Bronchial epithelial cell (primary cell): ENCODE data around the gene ADAMTS2. TPM values are rescaled to one million over a fixed set of nuclear protein-coding genes. Genes with fewer than 3 reads are reported as not detected.

Source experiments
- DNase-seq: peaks from one replicate; pipeline ENCODE4 v3.0.0-alpha.2; 2010; ENCODE audit warnings: low read depth
- FAIRE-seq: peaks from 2 replicates; lab custom pipeline; 2011; peaks lifted over from hg19 to GRCh38; lab: Jason Lieb, UNC
- H3K27me3 ChIP-seq: 2 replicates; pipeline ENCODE4 v1.5.1; 2011; ENCODE audit warnings: low read length; ENCODE audit not compliant: control insufficient read depth, insufficient read depth
- H3K36me3 ChIP-seq: 2 replicates; pipeline ENCODE4 v1.5.1; 2011; ENCODE audit warnings: low read length; ENCODE audit not compliant: control insufficient read depth, insufficient read depth
- H3K4me3 ChIP-seq: 2 replicates; pipeline ENCODE4 v1.5.1; 2011; ENCODE audit warnings: mild to moderate bottlenecking, low read depth, low read length, control low read depth
- total RNA-seq: library from RNA; depleted of rRNA; stranded (reverse); fragments of >200 nt; gene quantifications from 2 replicates; pipeline ENCODE4 v1.2.1, GENCODE V29; 2014
- TF ChIP-seq, protein P1 (sequence below): IDR thresholded peaks from 2 replicates; pipeline ENCODE4 v1.5.1; 2011; ENCODE audit warnings: mild to moderate bottlenecking, moderate library complexity, low read length, control low read depth, inconsistent platforms; ENCODE audit not compliant: insufficient read depth, severe bottlenecking

ADAMTS2 gene
- total RNA-seq, 1 donor from 2014 or later: 0.26 TPM

DNA sequence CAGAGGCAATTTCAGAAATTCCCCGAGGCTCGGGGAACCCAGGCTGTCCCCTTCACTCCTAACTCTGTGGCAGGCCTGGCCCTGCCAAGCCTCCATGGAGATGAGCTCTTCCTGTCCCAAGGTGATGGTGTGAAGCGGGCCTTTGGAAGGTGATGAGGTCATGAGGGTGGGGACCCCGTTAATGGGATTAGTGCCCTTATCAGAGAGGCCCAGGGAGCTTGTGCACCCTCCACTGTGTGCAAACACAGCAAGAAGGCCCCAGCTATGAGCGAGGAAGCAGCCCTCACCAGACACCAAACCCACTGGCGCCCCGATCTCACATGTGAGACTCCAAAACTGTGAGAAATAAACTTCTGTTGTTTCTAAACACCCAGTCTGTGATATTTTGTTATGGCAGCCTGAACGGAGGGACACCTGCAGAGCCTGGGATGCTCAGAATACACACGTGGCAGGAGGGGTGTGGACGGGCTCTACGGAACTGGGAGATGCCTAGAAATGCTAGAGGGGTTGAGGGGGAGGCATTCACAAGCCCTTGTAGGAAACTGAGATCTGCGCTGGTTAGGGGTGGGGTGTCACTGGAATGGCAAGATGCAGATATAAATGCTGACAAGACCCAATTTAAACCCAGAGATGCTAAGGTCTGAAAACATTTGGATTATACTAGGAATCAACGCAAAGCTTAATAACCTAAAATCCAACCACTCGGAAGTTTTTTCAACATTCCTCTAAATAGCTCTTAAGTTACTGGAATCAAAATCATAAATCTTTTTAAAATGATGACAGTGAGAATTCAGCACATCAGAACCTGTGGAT lies 46.9 kb downstream of the ADAMTS2 start:
- H3K4me3 ChIP-seq: no peak overlapping the region
- no peaks in the 10 kb centered on the region for H3K27me3 ChIP-seq
- no peak for DNase-seq
- no peak for FAIRE-seq
- TF ChIP-seq, protein P1, sequence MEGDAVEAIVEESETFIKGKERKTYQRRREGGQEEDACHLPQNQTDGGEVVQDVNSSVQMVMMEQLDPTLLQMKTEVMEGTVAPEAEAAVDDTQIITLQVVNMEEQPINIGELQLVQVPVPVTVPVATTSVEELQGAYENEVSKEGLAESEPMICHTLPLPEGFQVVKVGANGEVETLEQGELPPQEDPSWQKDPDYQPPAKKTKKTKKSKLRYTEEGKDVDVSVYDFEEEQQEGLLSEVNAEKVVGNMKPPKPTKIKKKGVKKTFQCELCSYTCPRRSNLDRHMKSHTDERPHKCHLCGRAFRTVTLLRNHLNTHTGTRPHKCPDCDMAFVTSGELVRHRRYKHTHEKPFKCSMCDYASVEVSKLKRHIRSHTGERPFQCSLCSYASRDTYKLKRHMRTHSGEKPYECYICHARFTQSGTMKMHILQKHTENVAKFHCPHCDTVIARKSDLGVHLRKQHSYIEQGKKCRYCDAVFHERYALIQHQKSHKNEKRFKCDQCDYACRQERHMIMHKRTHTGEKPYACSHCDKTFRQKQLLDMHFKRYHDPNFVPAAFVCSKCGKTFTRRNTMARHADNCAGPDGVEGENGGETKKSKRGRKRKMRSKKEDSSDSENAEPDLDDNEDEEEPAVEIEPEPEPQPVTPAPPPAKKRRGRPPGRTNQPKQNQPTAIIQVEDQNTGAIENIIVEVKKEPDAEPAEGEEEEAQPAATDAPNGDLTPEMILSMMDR: no peak
- H3K36me3 ChIP-seq: no peaks in the 10 kb centered on the region

DNA sequence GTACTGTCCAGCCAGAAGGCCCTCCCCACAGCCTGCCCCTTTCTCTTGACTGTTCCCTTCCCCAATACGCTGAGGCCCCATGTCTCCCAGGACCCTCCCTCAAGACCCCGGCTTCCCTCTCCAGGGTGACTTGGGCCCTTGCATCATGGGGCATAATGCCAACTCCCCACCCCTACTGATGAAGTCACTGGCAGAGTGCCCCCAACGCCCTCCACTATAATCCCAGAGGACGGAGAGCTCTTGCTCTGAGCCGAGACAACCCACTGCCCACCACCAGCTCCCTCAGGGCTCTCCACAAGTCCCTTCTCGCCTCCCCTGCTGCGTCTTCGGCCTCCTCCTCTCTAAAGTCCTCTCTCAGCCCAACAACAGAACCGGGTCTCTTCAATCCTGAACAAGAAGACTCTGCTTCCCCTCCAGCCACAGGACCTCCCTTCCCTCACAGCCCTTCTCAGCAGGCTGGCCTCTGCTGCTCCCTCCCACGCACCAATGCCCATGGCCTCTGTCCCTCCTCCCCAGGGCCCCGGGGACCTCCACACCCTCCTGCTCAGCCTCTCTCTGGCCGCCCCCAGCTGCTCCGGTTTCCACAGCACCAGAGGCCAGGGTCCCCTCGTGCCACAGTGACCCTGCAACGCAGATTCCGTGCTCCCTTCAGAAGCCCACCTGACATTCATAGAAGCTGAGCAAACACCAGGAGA lies 47.6 kb downstream of the ADAMTS2 start:
- no peaks in the 10 kb centered on the region for H3K36me3 ChIP-seq
- FAIRE-seq: no peak
- no peak overlapping the region for H3K4me3 ChIP-seq
- no peak for DNase-seq
- TF ChIP-seq, protein P1: no peak
- H3K27me3 ChIP-seq: no peaks in the 10 kb centered on the region

DNA sequence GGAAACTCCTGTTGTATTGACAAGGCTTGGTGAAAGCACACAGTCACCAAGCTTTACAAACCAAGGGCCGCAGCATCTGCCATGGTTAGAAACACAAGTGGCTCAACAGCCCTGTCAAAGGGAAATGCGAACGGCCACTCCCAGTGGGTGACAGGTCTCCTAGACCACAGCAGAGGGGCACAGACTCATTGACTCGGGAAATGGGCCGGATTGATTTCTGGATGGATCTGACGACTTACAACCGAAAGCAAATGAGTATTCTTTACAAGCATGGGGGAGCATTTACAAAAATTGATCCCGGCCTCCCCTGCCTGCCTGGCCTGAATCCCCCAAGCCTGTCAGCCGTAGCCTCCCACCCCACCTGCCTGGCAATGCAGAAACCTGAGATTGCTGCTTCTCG lies 48.2 kb downstream of the ADAMTS2 start:
- no peak for DNase-seq
- Histone ChIP-seq H3K4me3 (no peak overlapping the region), H3K36me3 (no peaks in the 10 kb centered on the region), H3K27me3 (no peaks in the 10 kb centered on the region)
- no peak for FAIRE-seq
- TF ChIP-seq, protein P1: no peak

DNA sequence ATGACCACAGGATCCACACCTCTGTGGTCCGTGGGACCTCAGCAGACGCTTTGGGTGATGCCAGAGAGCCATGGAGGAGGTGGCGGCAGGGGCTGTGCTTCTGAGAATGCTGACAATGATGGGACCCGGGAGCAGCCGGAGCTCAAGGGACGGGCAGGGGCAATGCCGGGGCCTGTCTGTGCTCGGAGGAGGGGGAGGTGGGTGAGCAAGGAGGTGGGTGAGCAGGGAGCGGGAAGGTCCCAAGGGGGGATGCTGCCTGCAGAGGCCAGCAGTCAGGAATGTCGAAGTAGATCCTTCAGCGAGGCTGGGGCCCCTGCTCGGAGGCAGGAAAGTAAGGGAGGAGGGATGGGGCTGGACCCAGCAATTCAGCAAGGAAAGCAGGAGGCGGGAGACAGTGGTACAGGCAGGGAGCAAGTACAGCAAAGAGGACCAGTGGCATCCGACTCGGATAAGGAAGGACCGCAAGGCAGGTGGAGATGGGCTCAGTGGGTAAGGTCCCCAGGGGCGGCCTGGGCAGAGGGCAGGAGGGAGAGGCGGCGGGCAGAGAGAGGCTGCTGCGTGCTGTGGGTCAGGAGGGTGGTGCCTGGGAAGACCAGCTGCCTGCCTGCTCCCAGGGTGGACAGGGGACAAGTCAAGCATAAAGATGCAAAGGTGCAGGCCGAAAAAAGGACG lies 49.0 kb downstream of the ADAMTS2 start:
- no peak overlapping the region for H3K4me3 ChIP-seq
- DNase-seq: no peak
- no peak for FAIRE-seq
- H3K36me3 ChIP-seq: no peaks in the 10 kb centered on the region
- TF ChIP-seq, protein P1: no peak
- H3K27me3 ChIP-seq: no peaks in the 10 kb centered on the region

DNA sequence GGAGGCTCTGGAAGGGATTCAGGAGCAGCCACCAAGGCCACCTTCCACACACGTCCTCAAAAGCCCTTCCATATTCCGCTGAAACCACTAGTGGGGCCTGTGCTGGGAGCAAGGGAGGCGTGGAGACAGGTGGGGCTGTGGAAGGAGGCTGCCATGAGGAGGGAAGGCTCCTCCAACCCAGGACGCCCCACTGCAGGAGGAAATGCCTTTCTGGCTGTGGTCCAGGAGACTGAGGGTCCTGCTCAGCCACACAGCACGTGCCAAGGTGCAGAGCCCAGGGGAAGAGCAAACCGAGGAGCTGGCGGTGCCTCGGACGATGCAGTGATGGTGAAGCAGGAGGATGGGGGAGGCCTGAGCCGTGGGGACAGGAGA lies 49.5 kb downstream of the ADAMTS2 start:
- H3K4me3 ChIP-seq: no peak overlapping the region
- no peak for DNase-seq
- TF ChIP-seq, protein P1: no peak
- no peaks in the 10 kb centered on the region for H3K36me3 ChIP-seq
- H3K27me3 ChIP-seq: no peaks in the 10 kb centered on the region
- no peak for FAIRE-seq
